ENCODE results near the gene AOPEP. TPM values are rescaled to one million over a fixed set of nuclear protein-coding genes. Genes with fewer than 3 reads are reported as not detected.
A peak's percentile ranks its signal among the peaks of the same experiment; 100 is the strongest.

Gene AOPEP
- total and polyA plus RNA-seq, 2 of the 13 experiments (the other 11 are each of a cell fraction or from before 2014, with no cell fraction given) = 22.2 to 41.6 TPM

GRCh38 chr9:94991961-94992907, 265.7 kb downstream of the AOPEP start (continued):
- no peak for TF ChIP-seq KLF15 (CRISPR knock-in tag; IDR thresholded peaks at IDR 0.05; ENCODE audit: borderline replicate concordance)
- TF ChIP-seq PRPF4 (IDR thresholded peaks at IDR 0.05; ENCODE audit: low read depth, low read length, poor library complexity, severe bottlenecking) = no peak
- TF ChIP-seq ZNF275 (CRISPR knock-in tag; IDR thresholded peaks at IDR 0.05; ENCODE audit: borderline replicate concordance) = no peak
- TF ChIP-seq SP4 (CRISPR knock-in tag; IDR thresholded peaks at IDR 0.05) = no peak
- 0 out of 2 replicates have a peak, but pooled peaks have one; percentile 49 for TF ChIP-seq ZNF20 (CRISPR knock-in tag; IDR thresholded peaks at IDR 0.05)
- no peak for TF ChIP-seq ZNF362 (CRISPR knock-in tag; IDR thresholded peaks at IDR 0.05; ENCODE audit: borderline replicate concordance)
- 0 out of 2 replicates have a peak, but pooled peaks have one; percentile 43 for TF ChIP-seq ESRRA (CRISPR knock-in tag; IDR thresholded peaks at IDR 0.05; ENCODE audit: low read depth)
- TF ChIP-seq RFXANK (CRISPR knock-in tag; IDR thresholded peaks at IDR 0.05) = no peak
- no peak for TF ChIP-seq ZNF766 (CRISPR knock-in tag; IDR thresholded peaks at IDR 0.05; ENCODE audit: borderline replicate concordance)
- no peak for TF ChIP-seq TEAD2 (CRISPR knock-in tag; IDR thresholded peaks at IDR 0.05)
- no peak for TF ChIP-seq ZNF775 (CRISPR knock-in tag; IDR thresholded peaks at IDR 0.05; ENCODE audit: borderline replicate concordance)
- TF ChIP-seq EZH2 (conservative IDR thresholded peaks at IDR 0.05; ENCODE audit: low read depth, low read length) = no peak
- TF ChIP-seq ZBTB25 (CRISPR knock-in tag; IDR thresholded peaks at IDR 0.05) = no peak; the same call in 1 of the 2 replicates
- no peak; the same call in 1 of the 2 replicates for TF ChIP-seq MIER2 (CRISPR knock-in tag; IDR thresholded peaks at IDR 0.05)
- TF ChIP-seq POGZ (CRISPR knock-in tag; IDR thresholded peaks at IDR 0.05) = peak; percentile 56
- no peak for TF ChIP-seq CENPBD1 (CRISPR knock-in tag; IDR thresholded peaks at IDR 0.05; ENCODE audit: borderline replicate concordance, low read depth)
- no peak for TF ChIP-seq JARID2 (CRISPR knock-in tag; IDR thresholded peaks at IDR 0.05; ENCODE audit: insufficient replicate concordance)
- TF ChIP-seq ZSCAN12 (CRISPR knock-in tag; IDR thresholded peaks at IDR 0.05) = no peak
- peak; percentile 18; the same call in 1 of the 2 replicates for TF ChIP-seq CTCF (CRISPR knock-in tag; IDR thresholded peaks at IDR 0.05)
- TF ChIP-seq XBP1 (CRISPR knock-in tag; IDR thresholded peaks at IDR 0.05) = no peak
- TF ChIP-seq ZSCAN31 (CRISPR knock-in tag; IDR thresholded peaks at IDR 0.05; ENCODE audit: low read depth) = no peak
- TF ChIP-seq MXI1 (IDR thresholded peaks at IDR 0.05; ENCODE audit: borderline replicate concordance, low read depth, low read length) = peak; percentile 33; the same call in 1 of the 3 replicates
